ENCODE data around the gene FBXO11. TPM values are rescaled to one million over a fixed set of nuclear protein-coding genes. Genes with fewer than 3 reads are reported as not detected.
A peak's percentile ranks its signal among the peaks of the same experiment; 100 is the strongest.

FBXO11 gene
- total and polyA plus RNA-seq, 10 of the 15 experiments (the other 5 are each of a cell fraction or from before 2014, with no cell fraction given) = 5.9 to 38.9 (median 22.5) TPM

GRCh38 chr2:47782671-47783485, 123.4 kb downstream of the FBXO11 start, which contains the start of gene MSH6 (continued):
- no peak for TF ChIP-seq RELA (IDR thresholded peaks at IDR 0.05; ENCODE audit: borderline replicate concordance, partially characterized antibody)
- TF ChIP-seq USF1 (IDR thresholded peaks at IDR 0.05; ENCODE audit: borderline replicate concordance, extremely low read length, insufficient read depth, low read depth, low read length) = no peak
- no peak for TF ChIP-seq ZNF592 (IDR thresholded peaks at IDR 0.05)
- peak; percentile 83 to 90 for TF ChIP-seq BHLHE40 (IDR thresholded peaks at IDR 0.05; ENCODE audit: borderline replicate concordance in 1 of 2, low read depth in 2 of 2, low read length in 1 of 2)
- no peak for TF ChIP-seq FOS (IDR thresholded peaks at IDR 0.05; ENCODE audit: borderline replicate concordance, extremely low read depth, insufficient read length)
- peak; percentile 10 for TF ChIP-seq YY1 (IDR thresholded peaks at IDR 0.05; ENCODE audit: low read depth, low read length)
- TF ChIP-seq RAD51 (IDR thresholded peaks at IDR 0.05) = no peak
- TF ChIP-seq RELB (IDR thresholded peaks at IDR 0.05; ENCODE audit: low read depth) = no peak; the same call in 1 of the 2 replicates
- 0 out of 2 replicates have a peak, but pooled peaks have one; percentile 22 for TF ChIP-seq ZNF24 (IDR thresholded peaks at IDR 0.05)
- peak; percentile 62 for TF ChIP-seq CHD2 (IDR thresholded peaks at IDR 0.05; ENCODE audit: borderline replicate concordance, low read depth, low read length)
- TF ChIP-seq CBX5 (IDR thresholded peaks at IDR 0.05; ENCODE audit: low read depth) = no peak
- no peak for TF ChIP-seq HDAC2 (IDR thresholded peaks at IDR 0.05)
- peak; percentile 41 to 58; a peak in 3 of 4 replicates for TF ChIP-seq IKZF2 (IDR thresholded peaks at IDR 0.05)
- TF ChIP-seq RUNX3 (IDR thresholded peaks at IDR 0.05; ENCODE audit: low read length) = no peak; the same call in none of the 2 replicates
- no peak for TF ChIP-seq HSF1 (IDR thresholded peaks at IDR 0.05; ENCODE audit: low read depth, low read length)
- no peak for TF ChIP-seq SREBF1 (IDR thresholded peaks at IDR 0.05; ENCODE audit: low read length)
- peak; percentile 32; the same call in 1 of the 2 replicates for TF ChIP-seq NRF1 (conservative IDR thresholded peaks at IDR 0.05; ENCODE audit: low read depth, low read length)
- no peak for TF ChIP-seq TCF3 (IDR thresholded peaks at IDR 0.05; ENCODE audit: borderline replicate concordance, insufficient read depth, low read depth, low read length)
- no peak for TF ChIP-seq CBX3 (IDR thresholded peaks at IDR 0.05; ENCODE audit: borderline replicate concordance, low read depth)
- no peak for TF ChIP-seq KLF5 (IDR thresholded peaks at IDR 0.05; ENCODE audit: partially characterized antibody)
- TF ChIP-seq MEF2A (IDR thresholded peaks at IDR 0.05; ENCODE audit: insufficient read depth, low read depth, low read length) = no peak
- TF ChIP-seq ZNF217 (IDR thresholded peaks at IDR 0.05) = 0 out of 2 replicates have a peak, but pooled peaks have one; percentile 29

Data from GM12878 (cell line).